Measurements from ENCODE around the gene ARID1B. TPM values are rescaled to one million over a fixed set of nuclear protein-coding genes. Genes with fewer than 3 reads are reported as not detected.

Gene ARID1B
- total RNA-seq, 1 donor from 2014 or later: 97.2 TPM

GRCh38 chr6:156863504-156863903 lies 86.3 kb downstream of the ARID1B start:
- Mint-ChIP-seq H3K27me3 (no peaks in the 10 kb centered on the region), H3K4me1 (ENCODE audit: unreplicated experiment) (peaks cover 60% of the 10 kb centered on the region), H3K36me3 (peaks cover 12% of the 10 kb centered on the region), H3K27ac (no peak overlapping the region), H3K9me3 (peaks cover 18% of the 10 kb centered on the region), H3K4me3 (no peak overlapping the region)
- no peak for TF ChIP-seq CTCF (conservative IDR thresholded peaks at IDR 0.05)
- DNase-seq (ENCODE audit: extremely low spot score, unreplicated experiment): no peak

GRCh38 chr6:156864557-156864956 lies 87.4 kb downstream of the ARID1B start:
- no peak for TF ChIP-seq CTCF (conservative IDR thresholded peaks at IDR 0.05)
- H3K4me3 Mint-ChIP-seq: no peak overlapping the region
- peaks cover 18% of the 10 kb centered on the region for H3K9me3 Mint-ChIP-seq
- H3K36me3 Mint-ChIP-seq: peaks cover 15% of the 10 kb centered on the region
- H3K27ac Mint-ChIP-seq: no peak overlapping the region
- DNase-seq (ENCODE audit: extremely low spot score, unreplicated experiment): no peak
- no peaks in the 10 kb centered on the region for H3K27me3 Mint-ChIP-seq
- peaks cover 62% of the 10 kb centered on the region for H3K4me1 Mint-ChIP-seq (ENCODE audit: unreplicated experiment)

DNA sequence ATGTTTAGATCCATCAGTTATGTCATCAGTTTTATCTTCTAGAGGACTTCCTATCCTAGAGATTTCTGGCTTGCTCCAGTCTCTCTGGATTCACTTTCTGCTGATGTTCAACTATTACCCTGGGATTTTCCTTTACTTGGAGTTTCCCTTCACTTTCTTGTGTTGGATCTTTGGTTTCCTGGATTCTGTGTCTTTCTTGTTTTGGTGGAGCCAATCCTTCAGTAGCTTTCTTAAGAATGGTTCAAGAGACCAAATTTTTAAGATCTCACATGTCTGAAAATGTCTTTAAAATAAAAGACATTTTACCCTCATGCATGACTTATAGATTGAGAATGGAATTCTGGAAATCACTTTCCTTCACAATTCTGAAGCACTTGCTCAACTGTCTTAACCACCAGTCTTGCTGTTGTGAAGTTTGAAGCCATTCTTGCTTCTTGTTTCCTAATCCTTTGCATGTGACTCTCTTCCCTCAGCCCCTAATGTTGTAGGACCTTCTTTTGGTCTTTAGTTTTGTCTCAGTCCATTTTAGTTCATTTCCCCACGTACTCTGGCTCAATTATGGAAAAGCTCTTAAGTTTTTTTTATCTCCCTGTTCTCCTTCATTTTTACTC lies 87.9 kb downstream of the ARID1B start:
- H3K4me3 Mint-ChIP-seq: no peak overlapping the region
- no peak for DNase-seq (ENCODE audit: extremely low spot score, unreplicated experiment)
- no peak for TF ChIP-seq CTCF (conservative IDR thresholded peaks at IDR 0.05)
- H3K9me3 Mint-ChIP-seq: peaks cover 18% of the 10 kb centered on the region
- peaks cover 15% of the 10 kb centered on the region for H3K36me3 Mint-ChIP-seq
- H3K27ac Mint-ChIP-seq: no peak overlapping the region
- no peaks in the 10 kb centered on the region for H3K27me3 Mint-ChIP-seq
- H3K4me1 Mint-ChIP-seq (ENCODE audit: unreplicated experiment): peaks cover 59% of the 10 kb centered on the region

- no peak for TF ChIP-seq CTCF (conservative IDR thresholded peaks at IDR 0.05)
- Mint-ChIP-seq H3K36me3 (peaks cover 19% of the 10 kb centered on the region), H3K27me3 (no peaks in the 10 kb centered on the region), H3K9me3 (peaks cover 18% of the 10 kb centered on the region), H3K4me1 (ENCODE audit: unreplicated experiment) (peaks cover 60% of the 10 kb centered on the region), H3K4me3 (no peak overlapping the region), H3K27ac (no peak overlapping the region)
- DNase-seq (ENCODE audit: extremely low spot score, unreplicated experiment): no peak
These were observed 89.2 kb downstream of the ARID1B start for GRCh38 chr6:156866220-156867015.

GRCh38 chr6:156867121-156867520 lies 89.9 kb downstream of the ARID1B start:
- Mint-ChIP-seq H3K4me3 (no peak overlapping the region), H3K9me3 (peaks cover 12% of the 10 kb centered on the region), H3K27ac (no peak overlapping the region)

More at GRCh38 chr6:156867121-156867520, 89.9 kb downstream of the ARID1B start:
- DNase-seq (ENCODE audit: extremely low spot score, unreplicated experiment): no peak
- TF ChIP-seq CTCF (conservative IDR thresholded peaks at IDR 0.05): no peak
- peaks cover 19% of the 10 kb centered on the region for H3K36me3 Mint-ChIP-seq
- H3K4me1 Mint-ChIP-seq (ENCODE audit: unreplicated experiment): peaks cover 54% of the 10 kb centered on the region
- H3K27me3 Mint-ChIP-seq: no peaks in the 10 kb centered on the region
